DOHH2 (cell line): ENCODE data around the gene GTF2F1.

Source experiments
- H3F3A ChIP-seq: fragments of 200-600 bp; sonication (generic), shearing (Covaris generic); 2 replicates; pipeline ENCODE4 v1.6.0; 2016; ENCODE audit warnings: antibody characterized with exemption, mild to moderate bottlenecking; ENCODE audit not compliant: control insufficient read depth, insufficient read depth
- H3K27ac ChIP-seq: fragments of 200-600 bp; sonication (generic); 2 replicates; pipeline ENCODE4 v1.5.1; 2014; ENCODE audit warnings: low read depth, mild to moderate bottlenecking, low read length, moderate library complexity
- H3K27me3 ChIP-seq: fragments of 200-600 bp; sonication (generic); 2 replicates; pipeline ENCODE4 v1.6.1; 2014; ENCODE audit warnings: mild to moderate bottlenecking, low read length, mixed read lengths; ENCODE audit not compliant: control insufficient read depth
- H3K36me3 ChIP-seq: fragments of 200-600 bp; sonication (generic); 2 replicates; pipeline ENCODE4 v1.6.1; 2014; ENCODE audit warnings: mild to moderate bottlenecking, low read length, moderate library complexity, mixed read lengths; ENCODE audit not compliant: control insufficient read depth
- H3K4me1 ChIP-seq: fragments of 200-600 bp; sonication (generic); 2 replicates; pipeline ENCODE4 v1.6.1; 2014; ENCODE audit warnings: mild to moderate bottlenecking, low read length, mixed read lengths; ENCODE audit not compliant: control insufficient read depth
- H3K4me2 ChIP-seq: fragments of 200-600 bp; sonication (generic); 2 replicates; pipeline ENCODE4 v1.6.0; 2014; ENCODE audit warnings: mild to moderate bottlenecking, low read length, moderate library complexity
- H3K4me3 ChIP-seq: fragments of 200-600 bp; sonication (generic); 2 replicates; pipeline ENCODE4 v1.5.1; 2014; ENCODE audit warnings: mild to moderate bottlenecking, low read length, mixed read lengths
- H3K79me2 ChIP-seq: fragments of 200-600 bp; sonication (generic); 2 replicates; pipeline ENCODE4 v1.6.1; 2014; ENCODE audit warnings: mild to moderate bottlenecking, low read length, mixed read lengths; ENCODE audit not compliant: control insufficient read depth
- H3K9me2 ChIP-seq: fragments of 200-600 bp; sonication (generic); replicated peaks from 2 replicates; pipeline ENCODE4 v1.6.1; 2014; ENCODE audit warnings: mild to moderate bottlenecking, low read length, mixed read lengths; ENCODE audit not compliant: control insufficient read depth
- H3K9me3 ChIP-seq: fragments of 200-600 bp; sonication (generic); 2 replicates; pipeline ENCODE4 v1.6.1; 2014; ENCODE audit warnings: antibody characterized with exemption, low read length, mixed read lengths; ENCODE audit not compliant: control insufficient read depth, insufficient read depth
- H4K20me1 ChIP-seq: fragments of 200-600 bp; sonication (generic); 2 replicates; pipeline ENCODE4 v1.6.0; 2014; ENCODE audit warnings: low read depth, mild to moderate bottlenecking, antibody characterized with exemption, low read length, moderate library complexity; ENCODE audit not compliant: control insufficient read depth, insufficient read depth
- EZH2phosphoT487 ChIP-seq: fragments of 200-600 bp; sonication (generic); IDR thresholded peaks from 2 replicates; pipeline ENCODE4 v1.6.1; 2017; ENCODE audit warnings: borderline replicate concordance, mild to moderate bottlenecking, antibody characterized with exemption, low read length, moderate library complexity, mixed read lengths
- TF ChIP-seq, protein P1 (sequence below): fragments of 200-600 bp; sonication (generic); IDR thresholded peaks from one replicate; pipeline ENCODE4 v1.5.1; 2014; ENCODE audit warnings: antibody characterized with exemption, mild to moderate bottlenecking, low read depth, low read length; ENCODE audit not compliant: poor library complexity, severe bottlenecking

Gene GTF2F1

GRCh38 chr19:6414793-6415590, 22.0 kb upstream of the GTF2F1 start:
- peaks cover 69% of the 10 kb centered on the region for H3K36me3 ChIP-seq
- H3F3A ChIP-seq: peaks cover 11% of the 10 kb centered on the region
- no peak overlapping the region for H3K27ac ChIP-seq
- no peaks in the 10 kb centered on the region for H3K27me3 ChIP-seq
- no peaks in the 10 kb centered on the region for H3K4me1 ChIP-seq
- H3K79me2 ChIP-seq: peaks cover 11% of the 10 kb centered on the region
- H3K9me3 ChIP-seq: no peaks in the 10 kb centered on the region
- no peaks in the 10 kb centered on the region for H3K9me2 ChIP-seq
- peaks cover 5% of the 10 kb centered on the region; the same call in 1 of the 2 replicates for H4K20me1 ChIP-seq
- H3K4me2 ChIP-seq: no peak overlapping the region
- TF ChIP-seq, protein P1, sequence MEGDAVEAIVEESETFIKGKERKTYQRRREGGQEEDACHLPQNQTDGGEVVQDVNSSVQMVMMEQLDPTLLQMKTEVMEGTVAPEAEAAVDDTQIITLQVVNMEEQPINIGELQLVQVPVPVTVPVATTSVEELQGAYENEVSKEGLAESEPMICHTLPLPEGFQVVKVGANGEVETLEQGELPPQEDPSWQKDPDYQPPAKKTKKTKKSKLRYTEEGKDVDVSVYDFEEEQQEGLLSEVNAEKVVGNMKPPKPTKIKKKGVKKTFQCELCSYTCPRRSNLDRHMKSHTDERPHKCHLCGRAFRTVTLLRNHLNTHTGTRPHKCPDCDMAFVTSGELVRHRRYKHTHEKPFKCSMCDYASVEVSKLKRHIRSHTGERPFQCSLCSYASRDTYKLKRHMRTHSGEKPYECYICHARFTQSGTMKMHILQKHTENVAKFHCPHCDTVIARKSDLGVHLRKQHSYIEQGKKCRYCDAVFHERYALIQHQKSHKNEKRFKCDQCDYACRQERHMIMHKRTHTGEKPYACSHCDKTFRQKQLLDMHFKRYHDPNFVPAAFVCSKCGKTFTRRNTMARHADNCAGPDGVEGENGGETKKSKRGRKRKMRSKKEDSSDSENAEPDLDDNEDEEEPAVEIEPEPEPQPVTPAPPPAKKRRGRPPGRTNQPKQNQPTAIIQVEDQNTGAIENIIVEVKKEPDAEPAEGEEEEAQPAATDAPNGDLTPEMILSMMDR: no peak
- no peak for TF ChIP-seq EZH2phosphoT487
- H3K4me3 ChIP-seq: no peak overlapping the region

- H3K4me3 ChIP-seq: no peak overlapping the region
- H3K36me3 ChIP-seq: peaks cover 59% of the 10 kb centered on the region
- peaks cover 11% of the 10 kb centered on the region for H3F3A ChIP-seq
- H3K27ac ChIP-seq: no peak overlapping the region
- H3K27me3 ChIP-seq: no peaks in the 10 kb centered on the region
- no peaks in the 10 kb centered on the region for H3K9me2 ChIP-seq
- H3K79me2 ChIP-seq: peaks cover under 1% of the 10 kb centered on the region
- H4K20me1 ChIP-seq: no peaks in the 10 kb centered on the region
- TF ChIP-seq, protein P1: no peak
- no peak for TF ChIP-seq EZH2phosphoT487
- H3K9me3 ChIP-seq: no peaks in the 10 kb centered on the region
- H3K4me1 ChIP-seq: no peaks in the 10 kb centered on the region
- no peak overlapping the region for H3K4me2 ChIP-seq
These were observed 21.0 kb upstream of the GTF2F1 start for GRCh38 chr19:6413721-6414643.

DNA sequence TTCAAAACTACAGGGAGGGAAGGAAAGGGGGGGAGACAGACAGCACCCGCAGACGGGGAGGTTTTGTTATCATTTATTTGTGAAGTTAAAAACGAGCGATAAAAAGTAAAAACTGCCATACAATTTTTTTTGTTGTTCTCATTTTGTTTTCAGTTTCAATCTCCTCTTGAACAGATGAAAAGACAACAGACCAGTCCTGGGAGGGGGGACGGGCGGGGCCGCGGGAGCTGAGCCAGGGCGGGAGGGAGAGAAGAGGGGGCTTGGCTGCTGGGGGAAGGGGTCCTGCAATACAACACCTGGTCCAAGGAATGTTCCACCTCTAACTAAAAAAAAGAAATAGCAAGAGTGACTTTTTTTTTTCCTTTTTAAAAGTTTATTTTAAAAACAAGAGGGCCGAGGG, 20.3 kb upstream of the GTF2F1 start:
- Histone ChIP-seq H3K36me3 (peaks cover 52% of the 10 kb centered on the region), H3K27me3 (no peaks in the 10 kb centered on the region), H3F3A (peaks cover 11% of the 10 kb centered on the region), H3K27ac (no peak overlapping the region), H3K9me3 (no peaks in the 10 kb centered on the region), H3K4me3 (no peak overlapping the region), H3K4me2 (no peak overlapping the region), H3K79me2 (no peaks in the 10 kb centered on the region), H3K9me2 (no peaks in the 10 kb centered on the region), H3K4me1 (no peaks in the 10 kb centered on the region), H4K20me1 (no peaks in the 10 kb centered on the region)
- no peak for TF ChIP-seq EZH2phosphoT487
- TF ChIP-seq, protein P1: no peak
